GM12878 (cell line): Measurements from ENCODE around the gene GABARAPL2. TPM values are rescaled to one million over a fixed set of nuclear protein-coding genes. Genes with fewer than 3 reads are reported as not detected.

Experiments
- ATAC-seq: fragments of 200-7000 bp; cut with Tn5 transposase; 3 replicates; pipeline ENCODE4 v1.9.1; 2020; ENCODE audit warnings: mild to moderate bottlenecking, moderate library complexity
- BruUV-seq: library from RNA; stranded (reverse); fragments of 400-500 nt; replicated peaks from 2 replicates; lab custom pipeline; 2021; lab: Mats Ljungman, UMichigan
- CTCF ChIA-PET: fragments of 300-600 bp; sonication (Branson Sonifier 250); formaldehyde crosslinking; extraction: SDS; loops from one replicate; lab custom pipeline; 2021; ENCODE audit warnings: inconsistent platforms; lab: Yijun Ruan, JAX
- POLR2A ChIA-PET: fragments of 350-600 bp; formaldehyde crosslinking; extraction: SDS; loops from one replicate; lab custom pipeline; 2021; ENCODE audit warnings: inconsistent platforms; lab: Charles Lee
- RAD21 ChIA-PET: fragments of 300-600 bp; sonication (Branson Sonifier 250); formaldehyde crosslinking; loops from one replicate; lab custom pipeline; 2023; ENCODE audit warnings: antibody characterized with exemption; ENCODE audit not compliant: unreplicated experiment; lab: Charles Lee
- SMC1A ChIA-PET: fragments of 300-600 bp; sonication (Branson Sonifier 250); formaldehyde crosslinking; loops from one replicate; lab custom pipeline; 2023; ENCODE audit not compliant: unreplicated experiment, uncharacterized antibody; lab: Charles Lee
- DNase-seq: peaks from one replicate; pipeline ENCODE4 v3.0.0-alpha.2; 2011; ENCODE audit warnings: low read depth, low spot score
- FAIRE-seq: peaks from 3 replicates; lab custom pipeline; 2011; peaks lifted over from hg19 to GRCh38; lab: Jason Lieb, UNC
- H2AFZ ChIP-seq: 2 replicates; pipeline ENCODE4 v1.6.0; 2011; ENCODE audit warnings: low read depth, low read length, control low read depth; ENCODE audit not compliant: control insufficient read depth
- H3K27ac ChIP-seq: 2 replicates; pipeline ENCODE4 v1.5.1; 2011; ENCODE audit warnings: control low read depth; ENCODE audit not compliant: control insufficient read depth, insufficient read depth
- H3K27me3 ChIP-seq, 2 experiments: replicated peaks in 1 of 2; 2 replicates each; pipeline versions ENCODE4 v1.6.0 to v1.6.1; 2011; ENCODE audit warnings: low read length in 1 of 2; ENCODE audit not compliant: control insufficient read depth in 2 of 2, insufficient read depth in 2 of 2
- H3K36me3 ChIP-seq, 2 experiments: 2 replicates each; pipeline ENCODE4 v1.5.1; 2011; ENCODE audit warnings: low read length in 1 of 2; ENCODE audit not compliant: control insufficient read depth in 2 of 2, insufficient read depth in 2 of 2
- H3K4me1 ChIP-seq: 2 replicates; pipeline ENCODE4 v1.6.1; 2011; ENCODE audit warnings: mild to moderate bottlenecking, low read length, moderate library complexity, mixed read lengths; ENCODE audit not compliant: control insufficient read depth, insufficient read depth
- H3K4me2 ChIP-seq: 2 replicates; pipeline ENCODE4 v1.6.0; 2011; ENCODE audit warnings: control low read depth; ENCODE audit not compliant: control insufficient read depth, insufficient read depth
- H3K4me3 ChIP-seq: fragments of 200-600 bp; sonication (generic); 2 replicates; pipeline ENCODE4 v1.5.1; 2016
- H3K79me2 ChIP-seq: 2 replicates; pipeline ENCODE4 v1.6.0; 2011; ENCODE audit warnings: low read length; ENCODE audit not compliant: control insufficient read depth, insufficient read depth
- H3K9ac ChIP-seq: 2 replicates; pipeline ENCODE4 v1.8.0; 2011; ENCODE audit warnings: low read length, control low read depth, mixed read lengths; ENCODE audit not compliant: control insufficient read depth, insufficient read depth
- H3K9me3 ChIP-seq: replicated peaks from 3 replicates; pipeline ENCODE4 v1.5.1; 2011; ENCODE audit warnings: mild to moderate bottlenecking, low read length; ENCODE audit not compliant: control insufficient read depth, insufficient read depth
- H4K20me1 ChIP-seq: 2 replicates; pipeline ENCODE4 v1.6.0; 2011; ENCODE audit not compliant: control insufficient read depth, insufficient read depth
- BACH1 ChIP-seq: fragments of 450-650 bp; IDR thresholded peaks from 2 replicates; pipeline ENCODE4 v1.6.1; 2017; ENCODE audit warnings: mild to moderate bottlenecking, borderline replicate concordance
- DPF2 ChIP-seq: fragments of 450-650 bp; IDR thresholded peaks from 2 replicates; pipeline ENCODE4 v1.6.1; 2017; ENCODE audit warnings: mild to moderate bottlenecking
- GABPA ChIP-seq: IDR thresholded peaks from 2 replicates; pipeline ENCODE4 v1.6.1; 2014; ENCODE audit warnings: antibody characterized with exemption, low read depth, mild to moderate bottlenecking, inconsistent platforms
- HDAC2 ChIP-seq: fragments of 200-600 bp; sonication (generic); IDR thresholded peaks from 2 replicates; pipeline ENCODE4 v1.6.1; 2017
- HDGF ChIP-seq: fragments of 450-650 bp; IDR thresholded peaks from 2 replicates; pipeline ENCODE4 v1.6.1; 2016; ENCODE audit warnings: antibody characterized with exemption
- IKZF1 ChIP-seq: fragments of 450-650 bp; conservative IDR thresholded peaks from 2 replicates; pipeline ENCODE4 v1.6.1; 2017; ENCODE audit warnings: antibody characterized with exemption, mild to moderate bottlenecking
- KDM1A ChIP-seq: fragments of 200-600 bp; sonication (generic); IDR thresholded peaks from 2 replicates; pipeline ENCODE4 v1.6.1; 2016; ENCODE audit warnings: borderline replicate concordance
- MYC ChIP-seq: IDR thresholded peaks from 2 replicates; pipeline ENCODE4 v1.6.1; 2011; ENCODE audit warnings: mild to moderate bottlenecking, low read length, moderate library complexity, inconsistent platforms; ENCODE audit not compliant: insufficient read depth, insufficient replicate concordance, insufficient read length, severe bottlenecking
- NFIC ChIP-seq: IDR thresholded peaks from 2 replicates; pipeline ENCODE4 v1.6.1; 2012; ENCODE audit warnings: low read depth, mild to moderate bottlenecking, inconsistent platforms, low read length, moderate library complexity
- POLR2A ChIP-seq: IDR thresholded peaks from 2 replicates; pipeline ENCODE4 v1.6.1; 2011; ENCODE audit warnings: low read depth, mild to moderate bottlenecking, low read length
- POLR2AphosphoS2 ChIP-seq: IDR thresholded peaks from 2 replicates; pipeline ENCODE4 v1.6.1; 2011; ENCODE audit warnings: low read depth, mild to moderate bottlenecking, low read length, improper control_type of control experiment, moderate library complexity
- REST ChIP-seq: IDR thresholded peaks from 2 replicates; pipeline ENCODE4 v1.6.1; 2012; ENCODE audit warnings: mild to moderate bottlenecking, low read depth, low read length
- ZNF217 ChIP-seq: fragments of 450-650 bp; IDR thresholded peaks from 2 replicates; pipeline ENCODE4 v1.6.1; 2017; ENCODE audit warnings: antibody characterized with exemption, mild to moderate bottlenecking
- WGBS: methylation state at CpG from one replicate; pipeline ENCODE4 v1.1.6; 2016; ENCODE audit warnings: low lambda C conversion rate; ENCODE audit not compliant: insufficient replicate concordance, insufficient coverage; ENCODE audit errors: missing lambda C conversion rate; 5-methylcytosine and 5-hydroxymethylcytosine counted together
- in situ Hi-C: fragments of 300-500 bp; cut with MboI; formaldehyde crosslinking; loops from 9 replicates; pipeline ENCODE4 v1.14.3; 2018; ENCODE audit warnings: mixed read lengths
- intact Hi-C: fragments of 100-400 bp; cut with micrococcal nuclease; formaldehyde crosslinking; loops from one replicate; pipeline ENCODE4 v1.14.2; 2022; ENCODE audit not compliant: unreplicated experiment
- polyA plus RNA-seq, 11 experiments: library from polyadenylated mRNA; depleted of rRNA in 4 of 11; unstranded in 6 of 11; stranded (reverse) in 5 of 11; fragments of >200 nt; fragmentation: Nextera tagmentation in 4 of 11; fragmentation: Illumina TruSeq in 1 of 11; extraction: Ambion mirVana in 4 of 11; extraction: Trizol in 1 of 11; gene quantifications; 1 replicate in 1 of 11; 2 replicates in 10 of 11; pipeline versions ENCODE4 v1.2.1 to v1.2.3, GENCODE V29; 2011 to 2016; ENCODE audit warnings: inconsistent platforms in 2 of 11, missing spikeins in 2 of 11, low read depth in 1 of 11
- total RNA-seq, 4 experiments: library from RNA; depleted of rRNA in 3 of 4; stranded (reverse); fragments of >200 nt in 3 of 4; fragmentation: Illumina TruSeq in 1 of 4; extraction: Trizol in 1 of 4; gene quantifications; 2 replicates each; pipeline versions ENCODE4 v1.2.1 to v1.2.3, GENCODE V29; 2013 to 2021

GABARAPL2 gene
- total and polyA plus RNA-seq, 10 of the 15 experiments (the other 5 are each of a cell fraction or from before 2014, with no cell fraction given), result 61.9 to 359 (median 128) TPM

- RAD21 ChIA-PET, result interaction anchor here (0.9 to 5.6 kb wide), 10 partner anchors 9 to 88 kb away, joined by 3 to 44 read pairs (median 4); partner anchors contain the start of genes ADAT1, KARS1, TERF2IP and TMEM231
- POLR2A ChIA-PET, result interaction anchor here (1.6 to 11.8 kb wide), 7 partner anchors 9 to 133 kb away, joined by 5 to 116 read pairs (median 21); partner anchors contain the start of genes ADAT1, CFDP1, KARS1 and TERF2IP
- 4% methylated on average over 15 of the region's 15 CpGs for WGBS
- SMC1A ChIA-PET, result interaction anchor here (0.7 to 4.7 kb wide), 9 partner anchors 8 to 116 kb away, joined by 3 to 40 read pairs (median 11); partner anchors contain the start of genes ADAT1 and TMEM231
- intact Hi-C loops, result loop anchor here (1.0 kb wide), 1 partner anchor 85 kb away; no protein-coding TSS in a partner anchor
- no peaks in the 10 kb centered on the region for H3K27me3 ChIP-seq
- DNase-seq, result no peak
- no TSS peak for BruUV-seq
- peak overlapping the region; percentile 81 for H3K4me2 ChIP-seq
- peak; percentile 11; the same call in 1 of the 2 replicates for TF ChIP-seq POLR2AphosphoS2
- 0 out of 2 replicates have a peak, but pooled peaks have one; percentile 97 for TF ChIP-seq HDGF
- TF ChIP-seq GABPA, result no peak
- TF ChIP-seq BACH1, result 0 out of 2 replicates have a peak, but pooled peaks have one; percentile 5
- in situ Hi-C loops, result no loop called here
- H3K9me3 ChIP-seq, result no peaks in the 10 kb centered on the region
- H3K4me3 ChIP-seq, result peak overlapping the region; percentile 84
- CTCF ChIA-PET, result interaction anchor here (1.0 to 5.1 kb wide), 8 partner anchors 11 to 367 kb away, joined by 3 to 43 read pairs (median 12); partner anchors contain the start of genes ADAT1, KARS1, TERF2IP and TMEM231
- H4K20me1 ChIP-seq, result no peaks in the 10 kb centered on the region
- peak overlapping the region; percentile 98 for H2AFZ ChIP-seq
- FAIRE-seq, result no peak
- no peak; the same call in 2 of the 3 replicates for ATAC-seq
- H3K27ac ChIP-seq, result peak overlapping the region; percentile 78
- peaks cover 39% of the 10 kb centered on the region for H3K79me2 ChIP-seq
- H3K9ac ChIP-seq, result peak overlapping the region; percentile 62
- peaks cover 0 to 22% of the 10 kb centered on the region in 2 experiments; a peak in 2 of 4 replicates for H3K36me3 ChIP-seq
- H3K4me1 ChIP-seq, result peaks cover 26% of the 10 kb centered on the region
Observed at GRCh38 chr16:75565640-75566039, 539 bp upstream of the GABARAPL2 start.

- H3K9me3 ChIP-seq, result no peaks in the 10 kb centered on the region
- H3K4me1 ChIP-seq, result peaks cover 36% of the 10 kb centered on the region
- intact Hi-C loops (loop anchor here (1.0 kb wide), 1 partner anchor 83 kb away; no protein-coding TSS in a partner anchor), in situ Hi-C loops (no loop called here)
- no peak overlapping the region; the same call in 1 of the 2 replicates for H2AFZ ChIP-seq
- ChIA-PET CTCF (interaction anchor here (0.8 to 5.1 kb wide), 5 partner anchors 16 to 89 kb away, joined by 3 to 43 read pairs (median 4); partner anchors contain the start of gene ADAT1), SMC1A (interaction anchor here (0.7 to 3.7 kb wide), 5 partner anchors 11 to 81 kb away, joined by 3 to 13 read pairs (median 3); partner anchors contain the start of gene TMEM231), RAD21 (interaction anchor here (0.6 to 5.6 kb wide), 6 partner anchors 11 to 85 kb away, joined by 3 to 44 read pairs (median 12); partner anchors contain the start of genes ADAT1, KARS1, TERF2IP and TMEM231), POLR2A (interaction anchor here (1.2 to 11.8 kb wide), 7 partner anchors 10 to 83 kb away, joined by 3 to 116 read pairs (median 11); partner anchors contain the start of genes ADAT1, KARS1, TERF2IP and TMEM231)
- peak overlapping the region; percentile 78 for H3K27ac ChIP-seq
- peaks cover 0 to 25% of the 10 kb centered on the region in 2 experiments; a peak in 2 of 4 replicates for H3K36me3 ChIP-seq
- 6% methylated on average over 32 of the region's 32 CpGs for WGBS
- ATAC-seq (peak; percentile 7), DNase-seq (no peak), FAIRE-seq (no peak)
- no peaks in the 10 kb centered on the region for H4K20me1 ChIP-seq
- peak overlapping the region; percentile 92 for H3K4me2 ChIP-seq
- H3K4me3 ChIP-seq, result peak overlapping the region; percentile 84
- peak overlapping the region; percentile 86 for H3K9ac ChIP-seq
- no peaks in the 10 kb centered on the region for H3K27me3 ChIP-seq
- peaks cover 45% of the 10 kb centered on the region for H3K79me2 ChIP-seq
- BruUV-seq, result no TSS peak
- TF ChIP-seq KDM1A (no peak), HDAC2 (no peak), NFIC (no peak), DPF2 (no peak), POLR2A (no peak), IKZF1 (no peak; the same call in 1 of the 2 replicates), ZNF217 (no peak), MYC (no peak), REST (peak; percentile 84)
Observed at GRCh38 chr16:75566758-75567255, 628 bp downstream of the GABARAPL2 start.
